Epithelial cell of proximal tubule (primary cell): ENCODE results near the gene ZNF778. TPM values are rescaled to one million over a fixed set of nuclear protein-coding genes. Genes with fewer than 3 reads are reported as not detected.

Source experiments
- DNase-seq: peaks from one replicate; pipeline ENCODE4 v3.0.0-alpha.2; 2011; ENCODE audit warnings: low read depth
- H3K4me3 ChIP-seq: 2 replicates; pipeline ENCODE4 v1.5.1; 2011; ENCODE audit warnings: low read depth, mild to moderate bottlenecking, low read length
- total RNA-seq: library from RNA; depleted of rRNA; stranded (reverse); fragments of >200 nt; gene quantifications from 2 replicates; pipeline ENCODE4 v1.2.3, GENCODE V29; 2015
- TF ChIP-seq, protein P1 (sequence below): conservative IDR thresholded peaks from 2 replicates; pipeline ENCODE4 v1.5.1; 2012; ENCODE audit warnings: low read depth, mild to moderate bottlenecking, low read length

Gene ZNF778
- total RNA-seq, 1 donor from 2014 or later: 3.7 TPM

DNA sequence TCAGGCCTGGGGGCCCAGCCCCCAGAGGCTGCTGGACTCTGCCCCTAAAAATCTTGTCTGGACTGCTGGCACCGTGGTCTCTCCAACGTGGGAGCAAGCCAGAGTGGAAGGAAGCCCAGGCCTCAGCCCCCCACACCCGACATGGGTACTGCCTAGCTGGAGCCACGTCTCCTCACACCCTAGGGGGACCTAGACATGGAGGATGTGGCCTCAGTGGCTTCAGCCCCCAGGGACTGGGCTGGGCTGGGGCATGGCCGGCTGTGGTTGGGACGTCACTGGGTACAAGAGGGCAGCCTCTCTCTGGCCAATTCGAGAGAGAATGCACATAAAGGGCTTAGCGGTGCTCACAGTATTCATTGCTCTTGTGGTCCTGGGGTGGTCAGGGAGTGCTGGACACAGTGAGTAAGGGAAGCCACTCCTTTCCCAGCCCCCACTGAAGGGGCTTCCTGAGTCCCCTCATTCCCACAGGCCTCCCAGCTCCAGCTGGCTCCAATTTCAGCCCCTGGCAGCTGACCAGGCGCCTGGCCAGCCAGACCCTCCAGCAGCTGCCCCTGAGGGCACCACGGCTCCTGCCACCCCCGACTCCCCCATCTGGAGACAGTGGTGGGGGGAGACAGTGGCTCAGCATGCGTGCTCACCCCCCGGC is 44.9 kb upstream of the ZNF778 start:
- no peak for DNase-seq
- H3K4me3 ChIP-seq: no peak overlapping the region
- TF ChIP-seq, protein P1, sequence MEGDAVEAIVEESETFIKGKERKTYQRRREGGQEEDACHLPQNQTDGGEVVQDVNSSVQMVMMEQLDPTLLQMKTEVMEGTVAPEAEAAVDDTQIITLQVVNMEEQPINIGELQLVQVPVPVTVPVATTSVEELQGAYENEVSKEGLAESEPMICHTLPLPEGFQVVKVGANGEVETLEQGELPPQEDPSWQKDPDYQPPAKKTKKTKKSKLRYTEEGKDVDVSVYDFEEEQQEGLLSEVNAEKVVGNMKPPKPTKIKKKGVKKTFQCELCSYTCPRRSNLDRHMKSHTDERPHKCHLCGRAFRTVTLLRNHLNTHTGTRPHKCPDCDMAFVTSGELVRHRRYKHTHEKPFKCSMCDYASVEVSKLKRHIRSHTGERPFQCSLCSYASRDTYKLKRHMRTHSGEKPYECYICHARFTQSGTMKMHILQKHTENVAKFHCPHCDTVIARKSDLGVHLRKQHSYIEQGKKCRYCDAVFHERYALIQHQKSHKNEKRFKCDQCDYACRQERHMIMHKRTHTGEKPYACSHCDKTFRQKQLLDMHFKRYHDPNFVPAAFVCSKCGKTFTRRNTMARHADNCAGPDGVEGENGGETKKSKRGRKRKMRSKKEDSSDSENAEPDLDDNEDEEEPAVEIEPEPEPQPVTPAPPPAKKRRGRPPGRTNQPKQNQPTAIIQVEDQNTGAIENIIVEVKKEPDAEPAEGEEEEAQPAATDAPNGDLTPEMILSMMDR: no peak

DNA sequence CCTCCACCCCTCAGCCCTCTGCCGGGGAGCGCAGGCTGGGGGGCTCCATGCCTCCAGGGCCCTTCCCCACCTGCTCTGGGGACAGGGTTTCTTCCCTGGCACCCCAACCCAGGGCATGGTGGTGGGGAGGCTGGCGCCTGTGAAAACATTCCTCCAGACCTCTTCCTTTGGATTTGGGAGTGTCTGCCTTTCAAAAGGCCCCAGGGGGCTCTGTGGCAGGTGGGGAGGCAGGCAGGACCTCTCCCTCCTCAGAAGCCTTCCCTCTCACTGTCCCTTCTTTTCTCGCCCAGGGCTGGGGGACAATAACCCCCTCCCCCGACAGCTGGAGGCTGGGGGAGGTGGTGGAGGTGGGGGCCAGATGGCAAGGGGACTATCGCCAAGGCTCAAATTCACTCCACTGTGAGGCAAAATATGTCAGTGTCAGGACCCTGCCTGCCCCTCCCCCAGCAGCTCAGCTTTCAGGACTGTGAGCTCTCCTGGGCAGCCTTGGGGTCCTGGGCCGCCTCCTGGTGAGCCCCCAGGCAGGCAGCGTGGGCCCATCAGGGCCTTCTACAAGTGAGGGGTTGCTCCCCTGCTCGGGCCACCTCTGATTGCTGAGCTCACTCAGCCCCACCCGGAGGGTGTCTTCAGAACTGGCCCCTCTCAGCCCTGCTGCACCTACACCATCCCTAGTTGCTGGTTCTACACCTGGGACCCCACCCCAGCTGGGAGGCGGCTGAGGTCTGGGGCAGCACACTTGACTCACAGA is 44.2 kb upstream of the ZNF778 start:
- TF ChIP-seq, protein P1: no peak
- H3K4me3 ChIP-seq: no peak overlapping the region
- no peak for DNase-seq

DNA sequence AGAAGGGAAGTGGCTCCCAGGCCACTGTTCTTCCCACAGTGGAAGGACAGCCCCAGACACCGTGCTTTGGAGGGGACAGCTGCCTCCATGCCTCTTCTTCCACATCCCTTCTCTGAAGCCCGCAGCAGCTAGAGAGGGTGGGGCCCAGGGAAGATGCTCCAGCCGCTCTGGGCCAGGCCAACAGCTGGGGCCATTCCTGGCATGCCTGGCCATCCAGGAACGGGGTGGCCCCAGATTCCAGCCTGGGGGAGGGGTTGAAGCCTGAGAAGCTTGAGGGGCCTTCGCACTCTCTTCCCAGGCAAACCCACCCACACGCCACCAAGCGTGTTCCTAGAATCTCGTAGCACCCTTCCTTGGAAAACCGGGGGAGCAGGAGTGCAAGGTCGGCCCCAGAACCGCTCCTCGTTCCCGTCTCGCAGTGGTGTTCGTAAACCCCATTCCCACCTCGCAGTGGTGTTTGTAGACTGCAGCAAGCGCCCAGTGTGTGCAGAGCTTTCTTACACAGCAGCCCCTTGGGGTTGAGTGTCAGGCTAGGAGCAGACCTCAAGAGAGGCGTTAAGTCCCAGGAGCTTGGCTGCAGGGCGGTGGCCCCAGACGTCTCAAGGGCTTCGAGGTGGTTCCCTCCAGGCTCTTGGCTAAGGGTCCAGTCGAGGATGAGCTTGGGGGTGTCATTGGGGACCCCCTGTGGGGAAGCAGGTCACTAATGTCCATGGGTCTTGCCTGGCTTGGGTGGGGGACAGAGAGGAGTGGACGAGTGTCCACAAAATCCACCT is 43.3 kb upstream of the ZNF778 start:
- H3K4me3 ChIP-seq: no peak overlapping the region
- no peak for DNase-seq
- TF ChIP-seq, protein P1: no peak

DNA sequence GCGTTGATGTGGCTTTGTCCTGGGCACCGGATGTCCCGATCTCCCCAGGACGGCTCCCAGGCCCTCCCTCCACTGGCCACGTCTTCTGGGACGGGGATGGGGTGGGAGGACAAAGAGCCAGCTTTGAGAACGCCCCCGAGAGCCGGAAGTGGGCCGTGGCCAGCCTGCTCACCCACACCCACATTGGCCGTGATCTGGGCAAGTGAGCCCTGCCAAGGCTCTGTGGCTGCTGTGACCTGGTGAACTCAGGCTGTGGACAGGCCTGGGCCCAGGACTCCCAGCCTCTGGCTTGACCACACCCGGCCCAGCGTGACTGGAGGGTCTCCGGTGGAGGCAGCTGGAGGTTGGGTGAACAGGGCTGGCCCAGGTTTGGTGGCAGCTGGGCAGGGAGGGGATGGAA is 42.6 kb upstream of the ZNF778 start:
- TF ChIP-seq, protein P1: no peak

DNA sequence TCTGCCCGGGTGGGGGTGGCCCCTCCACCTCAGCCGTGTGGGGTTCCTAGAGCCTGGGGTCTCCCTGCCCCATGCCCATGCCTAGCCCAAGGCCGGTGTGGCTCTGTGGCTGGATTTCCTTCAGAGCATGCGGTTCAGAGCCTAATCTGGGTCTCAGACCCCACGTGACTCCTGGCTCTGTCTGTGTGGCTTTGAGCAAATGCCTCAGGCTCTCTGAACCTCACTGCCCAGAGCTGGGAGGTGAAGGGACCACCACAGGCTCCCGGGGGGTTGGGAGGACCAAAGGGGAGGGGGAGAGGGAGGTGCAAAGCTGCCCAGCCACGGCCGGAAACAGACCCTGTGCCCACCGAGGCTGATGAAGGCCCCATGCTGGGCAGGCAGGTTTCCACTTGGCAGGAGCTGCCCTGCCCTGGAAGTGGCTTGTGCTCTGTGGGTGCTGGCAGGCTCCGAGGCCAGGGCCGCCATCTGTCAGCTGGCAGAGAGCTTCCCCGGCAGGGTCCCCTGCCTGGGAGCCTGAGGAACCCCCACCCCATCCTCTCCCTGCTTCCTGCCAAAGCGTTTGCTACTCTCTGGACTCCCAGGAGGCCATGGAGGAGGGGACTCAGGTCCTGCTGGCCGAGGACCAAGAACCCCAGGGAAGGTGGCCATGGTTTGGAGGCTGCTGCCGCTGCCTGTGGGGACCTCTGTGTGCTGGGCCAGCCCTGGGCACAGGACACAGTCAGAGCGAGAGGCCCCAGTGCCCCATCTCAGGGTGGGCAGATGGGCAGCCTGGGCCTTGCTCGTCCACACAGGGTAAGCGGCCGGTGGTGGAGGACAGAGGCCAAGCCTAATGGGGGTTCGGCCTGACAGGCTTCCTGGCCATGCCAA is 42.0 kb upstream of the ZNF778 start:
- no peak overlapping the region for H3K4me3 ChIP-seq
- TF ChIP-seq, protein P1: no peak
- no peak for DNase-seq

More for the DNA sequence above, 42.6 kb upstream of the ZNF778 start:
- no peak overlapping the region for H3K4me3 ChIP-seq
- DNase-seq: no peak

DNA sequence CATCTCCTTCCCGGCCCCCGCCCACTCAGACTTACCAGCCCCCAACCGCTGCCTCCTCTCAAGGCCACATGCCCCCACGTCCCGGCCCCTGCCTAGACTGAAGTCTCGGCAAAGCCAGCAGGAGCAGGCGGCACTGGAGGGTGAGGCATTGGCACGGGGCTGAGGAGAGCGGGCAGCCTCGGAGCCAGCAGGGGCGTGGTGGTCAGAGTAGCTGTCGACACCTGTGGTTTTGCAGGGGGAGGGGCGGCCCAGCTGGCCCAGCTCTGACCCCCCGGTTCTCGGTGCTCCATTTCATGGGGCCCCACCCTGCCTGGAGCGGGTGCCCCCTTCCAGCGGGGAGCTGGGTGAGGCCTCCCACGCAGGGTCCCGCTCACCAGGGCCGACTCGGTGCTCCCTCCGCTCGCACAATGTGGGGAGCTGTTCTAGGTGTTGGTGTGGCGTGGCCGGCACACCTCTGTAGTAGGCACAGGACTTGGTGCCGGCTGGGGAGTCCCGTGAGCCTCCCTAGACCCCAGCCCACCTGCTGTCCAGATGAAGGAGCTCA is 41.3 kb upstream of the ZNF778 start:
- DNase-seq: no peak
- no peak overlapping the region for H3K4me3 ChIP-seq
- TF ChIP-seq, protein P1: no peak
